ENCODE results near the gene ATAD3B.
A peak's percentile ranks its signal among the peaks of the same experiment; 100 is the strongest.

The ATAD3B gene

GRCh38 chr1:1471389-1472052, at the start of gene ATAD3B:
Gene ATAD3B, plus strand, starts transcription at chr1:1471765. Its CDS starts 120 bp downstream, at chr1:1471885.
- peak; percentile 82 for TF ChIP-seq MAX (IDR thresholded peaks at IDR 0.05; ENCODE audit: low read depth, low read length)
- TF ChIP-seq CTCF (IDR thresholded peaks at IDR 0.05; ENCODE audit: low read depth, low read length), result no peak
- TF ChIP-seq MYC (IDR thresholded peaks at IDR 0.05; ENCODE audit: low read depth, low read length), result peak; percentile 89
- peak; percentile 47 for TF ChIP-seq POLR2A (IDR thresholded peaks at IDR 0.05; ENCODE audit: extremely low read depth, insufficient read length)
- peak; percentile 95 for DNase-seq (ENCODE audit: low read depth)
- H3K4me3 ChIP-seq (ENCODE audit: low read depth, low read length), result peak within 1 kb of the TSS; percentile 97

GRCh38 chr1:1421907-1422464, 49.6 kb upstream of the ATAD3B start:
- DNase-seq (ENCODE audit: low read depth), result no peak
- TF ChIP-seq POLR2A (IDR thresholded peaks at IDR 0.05; ENCODE audit: extremely low read depth, insufficient read length), result no peak
- no peak for TF ChIP-seq CTCF (IDR thresholded peaks at IDR 0.05; ENCODE audit: low read depth, low read length)
- no peak for TF ChIP-seq MYC (IDR thresholded peaks at IDR 0.05; ENCODE audit: low read depth, low read length)
- no peak for TF ChIP-seq MAX (IDR thresholded peaks at IDR 0.05; ENCODE audit: low read depth, low read length)
- no peak overlapping the region for H3K4me3 ChIP-seq (ENCODE audit: low read depth, low read length)

- H3K4me3 ChIP-seq (ENCODE audit: low read depth, low read length), result no peak overlapping the region
- peak; percentile 63 for DNase-seq (ENCODE audit: low read depth)
- no peak for TF ChIP-seq MAX (IDR thresholded peaks at IDR 0.05; ENCODE audit: low read depth, low read length)
- no peak for TF ChIP-seq CTCF (IDR thresholded peaks at IDR 0.05; ENCODE audit: low read depth, low read length)
- TF ChIP-seq MYC (IDR thresholded peaks at IDR 0.05; ENCODE audit: low read depth, low read length), result no peak
- no peak for TF ChIP-seq POLR2A (IDR thresholded peaks at IDR 0.05; ENCODE audit: extremely low read depth, insufficient read length)
These were observed 48.9 kb upstream of the ATAD3B start for GRCh38 chr1:1422465-1423244.

- TF ChIP-seq MAX (IDR thresholded peaks at IDR 0.05; ENCODE audit: low read depth, low read length) (no peak), CTCF (IDR thresholded peaks at IDR 0.05; ENCODE audit: low read depth, low read length) (no peak), POLR2A (IDR thresholded peaks at IDR 0.05; ENCODE audit: extremely low read depth, insufficient read length) (no peak), MYC (IDR thresholded peaks at IDR 0.05; ENCODE audit: low read depth, low read length) (no peak)
- H3K4me3 ChIP-seq (ENCODE audit: low read depth, low read length), result no peak overlapping the region
- DNase-seq (ENCODE audit: low read depth), result no peak
These were observed 48.3 kb upstream of the ATAD3B start for GRCh38 chr1:1423245-1423597.

- TF ChIP-seq CTCF (IDR thresholded peaks at IDR 0.05; ENCODE audit: low read depth, low read length) (no peak), MAX (IDR thresholded peaks at IDR 0.05; ENCODE audit: low read depth, low read length) (no peak), MYC (IDR thresholded peaks at IDR 0.05; ENCODE audit: low read depth, low read length) (no peak), POLR2A (IDR thresholded peaks at IDR 0.05; ENCODE audit: extremely low read depth, insufficient read length) (no peak)
- no peak for DNase-seq (ENCODE audit: low read depth)
- no peak overlapping the region for H3K4me3 ChIP-seq (ENCODE audit: low read depth, low read length)
These were observed 46.9 kb upstream of the ATAD3B start for GRCh38 chr1:1424707-1425106.

Measured in NB4 (cell line).